ENCODE data around the gene EFNA2. TPM values are rescaled to one million over a fixed set of nuclear protein-coding genes. Genes with fewer than 3 reads are reported as not detected.

Gene EFNA2
- total RNA-seq, 2 donors from 2014 or later, result not detected

DNA sequence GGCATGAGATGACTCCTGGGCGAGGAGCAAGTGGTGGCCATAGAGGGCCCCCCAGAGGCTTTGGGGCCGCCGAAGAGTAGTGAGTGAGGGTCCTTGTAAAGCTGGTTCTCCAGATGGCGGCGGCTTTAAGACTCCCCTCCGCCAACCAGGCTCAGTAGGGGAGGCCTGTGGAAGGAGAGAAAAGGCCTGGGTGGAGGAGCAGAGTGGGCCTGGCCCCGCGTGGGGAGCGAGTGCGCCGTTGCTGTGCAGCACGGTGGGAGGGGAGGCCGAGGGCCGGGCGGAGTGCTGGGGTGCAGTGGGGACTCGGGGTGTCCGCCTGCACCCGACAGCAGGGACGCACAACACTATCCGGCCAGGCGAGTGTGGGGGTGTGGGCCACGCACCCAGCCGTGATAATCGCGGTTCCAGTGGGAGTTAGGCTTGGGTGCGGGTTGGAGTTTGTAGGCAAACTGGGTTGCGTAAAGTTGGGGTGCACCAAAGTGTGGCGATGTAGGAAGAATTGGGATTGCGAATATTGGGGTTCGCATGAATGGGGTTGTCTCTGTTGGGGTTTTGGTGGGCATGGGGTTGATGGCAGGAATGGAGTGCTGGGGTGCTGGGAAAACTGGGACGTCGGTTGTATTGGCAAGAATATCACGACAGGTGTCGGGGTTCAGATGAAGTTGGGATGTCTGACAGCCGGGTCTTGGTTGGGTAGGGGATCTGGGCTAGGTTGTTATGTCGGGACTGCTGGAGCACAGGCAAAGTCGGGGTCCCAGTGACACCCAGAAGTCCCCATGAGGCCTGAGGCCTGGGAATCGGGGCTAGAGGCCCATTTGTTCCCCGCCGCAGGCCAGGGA, 17.2 kb upstream of the EFNA2 start:
- no peaks in the 10 kb centered on the region for H3K27me3 Mint-ChIP-seq
- DNase-seq, result no peak

DNA sequence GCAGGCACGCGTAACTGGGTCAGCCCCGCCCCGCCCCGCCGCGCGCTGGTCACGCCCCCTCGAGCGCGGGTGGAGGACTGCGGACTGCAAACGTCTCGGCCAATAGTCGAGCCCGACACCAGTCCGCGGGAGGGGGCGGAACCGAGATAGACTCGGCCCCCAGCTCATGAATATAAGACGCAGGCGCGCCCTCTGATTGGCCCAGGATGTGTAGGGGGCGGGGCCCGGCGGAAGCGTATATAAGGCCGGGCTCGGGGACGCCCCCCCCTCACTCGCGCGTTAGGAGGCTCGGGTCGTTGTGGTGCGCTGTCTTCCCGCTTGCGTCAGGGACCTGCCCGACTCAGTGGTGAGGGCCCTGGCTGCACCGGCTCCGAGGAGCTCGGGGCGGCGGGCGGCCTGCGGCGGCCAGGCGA, 16.6 kb upstream of the EFNA2 start, which contains the start of gene CIRBP:
Gene CIRBP, plus strand, starts transcription at position 268 of the 413 bp plus-strand sequence. CDS start 1,602 bp downstream, outside the sequence.
- peaks cover 54% of the 10 kb centered on the region for H3K4me1 Mint-ChIP-seq
- H3K27ac Mint-ChIP-seq, result peak within 1 kb of the TSS; percentile 98
- H3K36me3 Mint-ChIP-seq (ENCODE audit: low read depth), result peaks cover 4% of the 10 kb centered on the region
- peak; percentile 99 for DNase-seq
- H3K4me3 Mint-ChIP-seq, result peak within 1 kb of the TSS; percentile 97
- no peaks in the 10 kb centered on the region for H3K9me3 ChIP-seq (ENCODE audit: control insufficient read depth, low read length, poor library complexity, severe bottlenecking)
- ATAC-seq, result peak; percentile 84
- H3K27me3 Mint-ChIP-seq, result no peaks in the 10 kb centered on the region

More for the DNA sequence above, 17.2 kb upstream of the EFNA2 start:
- no peak for ATAC-seq
- Mint-ChIP-seq H3K27ac (peak overlapping the region; percentile 98), H3K36me3 (ENCODE audit: low read depth) (peaks cover 4% of the 10 kb centered on the region), H3K4me1 (peaks cover 48% of the 10 kb centered on the region), H3K4me3 (peak overlapping the region; percentile 89)
- H3K9me3 ChIP-seq (ENCODE audit: control insufficient read depth, low read length, poor library complexity, severe bottlenecking), result no peaks in the 10 kb centered on the region

DNA sequence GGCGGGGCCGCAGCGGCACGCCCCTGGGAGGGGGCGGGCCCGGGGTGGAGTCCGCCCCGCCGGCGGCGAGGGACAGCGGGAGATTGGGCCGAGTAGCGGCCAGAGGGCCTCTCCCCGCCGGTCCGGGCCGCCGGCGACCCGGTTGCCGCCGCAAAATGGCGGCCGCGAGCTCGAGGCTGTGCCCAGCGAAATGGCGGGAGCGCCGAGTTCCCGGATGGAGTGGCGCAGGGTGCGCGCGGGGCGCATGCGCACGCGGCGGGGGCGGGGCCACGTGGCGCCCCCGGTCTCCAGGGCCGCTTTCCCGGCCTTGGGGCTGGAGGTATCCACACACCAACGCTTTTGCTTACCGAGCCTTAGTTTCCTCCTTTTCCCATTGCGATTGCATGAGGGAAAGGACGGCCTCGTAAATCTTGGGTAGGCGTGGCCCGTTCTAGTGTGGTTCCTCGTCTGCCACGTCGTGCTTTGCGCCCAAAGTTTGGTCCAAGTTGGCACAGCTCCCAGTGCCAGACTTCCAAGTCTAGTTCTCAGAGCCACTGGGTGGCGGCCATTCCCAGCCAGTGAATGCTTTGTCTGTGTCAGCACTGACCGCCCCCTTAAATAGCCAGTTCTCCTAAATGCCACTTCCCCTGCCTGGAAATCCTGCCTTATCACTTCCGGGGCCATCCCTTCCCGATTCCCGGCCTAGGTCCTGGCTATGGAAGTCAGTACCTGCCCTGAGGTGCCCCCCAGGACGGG, 16.0 kb upstream of the EFNA2 start:
- H3K4me3 Mint-ChIP-seq, result peak overlapping the region; percentile 97
- peak; percentile 78 to 86 (median 82) for DNase-seq
- ATAC-seq, result peak; percentile 48
- no peaks in the 10 kb centered on the region for H3K9me3 ChIP-seq (ENCODE audit: control insufficient read depth, low read length, poor library complexity, severe bottlenecking)
- no peaks in the 10 kb centered on the region for H3K27me3 Mint-ChIP-seq
- H3K4me1 Mint-ChIP-seq, result peaks cover 52% of the 10 kb centered on the region
- peaks cover 4% of the 10 kb centered on the region for H3K36me3 Mint-ChIP-seq (ENCODE audit: low read depth)
- H3K27ac Mint-ChIP-seq, result peak overlapping the region; percentile 98

DNA sequence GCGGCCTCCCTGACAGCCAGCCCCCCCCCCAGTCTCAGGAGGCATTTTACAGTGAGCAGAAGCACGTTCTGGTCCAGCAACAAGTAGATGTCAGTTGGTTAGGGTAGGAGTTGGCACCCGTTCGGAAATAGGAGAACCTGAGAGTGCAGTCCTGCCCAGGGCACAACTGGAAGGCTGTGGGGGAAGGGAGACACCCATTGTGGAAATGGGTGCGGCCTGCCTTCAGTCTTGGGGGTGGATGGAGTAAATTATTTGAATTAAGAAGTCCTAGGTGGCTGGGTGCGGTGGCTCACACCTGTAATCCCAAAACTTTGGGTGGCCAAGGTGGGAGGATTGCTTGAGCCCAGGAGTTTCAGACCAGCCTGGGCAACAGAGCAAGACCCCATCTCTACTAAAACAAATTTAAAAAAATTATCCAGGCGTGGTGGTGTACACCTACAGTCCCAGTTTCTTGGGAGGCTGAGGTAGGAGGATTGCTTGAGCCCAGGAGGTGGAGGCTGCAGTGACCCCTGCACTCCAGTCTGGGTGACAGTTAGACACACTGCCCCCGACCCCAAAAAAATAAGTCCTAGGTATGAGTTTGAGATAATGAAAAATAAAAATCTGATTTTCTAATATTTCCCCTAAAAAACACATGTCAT, 15.3 kb upstream of the EFNA2 start:
- no peak for DNase-seq
- no peaks in the 10 kb centered on the region for H3K9me3 ChIP-seq (ENCODE audit: control insufficient read depth, low read length, poor library complexity, severe bottlenecking)
- H3K4me1 Mint-ChIP-seq, result peaks cover 48% of the 10 kb centered on the region
- H3K4me3 Mint-ChIP-seq, result peak overlapping the region; percentile 97
- peaks cover 4% of the 10 kb centered on the region for H3K36me3 Mint-ChIP-seq (ENCODE audit: low read depth)
- no peak for ATAC-seq
- no peaks in the 10 kb centered on the region for H3K27me3 Mint-ChIP-seq
- H3K27ac Mint-ChIP-seq, result peak overlapping the region; percentile 98

DNA sequence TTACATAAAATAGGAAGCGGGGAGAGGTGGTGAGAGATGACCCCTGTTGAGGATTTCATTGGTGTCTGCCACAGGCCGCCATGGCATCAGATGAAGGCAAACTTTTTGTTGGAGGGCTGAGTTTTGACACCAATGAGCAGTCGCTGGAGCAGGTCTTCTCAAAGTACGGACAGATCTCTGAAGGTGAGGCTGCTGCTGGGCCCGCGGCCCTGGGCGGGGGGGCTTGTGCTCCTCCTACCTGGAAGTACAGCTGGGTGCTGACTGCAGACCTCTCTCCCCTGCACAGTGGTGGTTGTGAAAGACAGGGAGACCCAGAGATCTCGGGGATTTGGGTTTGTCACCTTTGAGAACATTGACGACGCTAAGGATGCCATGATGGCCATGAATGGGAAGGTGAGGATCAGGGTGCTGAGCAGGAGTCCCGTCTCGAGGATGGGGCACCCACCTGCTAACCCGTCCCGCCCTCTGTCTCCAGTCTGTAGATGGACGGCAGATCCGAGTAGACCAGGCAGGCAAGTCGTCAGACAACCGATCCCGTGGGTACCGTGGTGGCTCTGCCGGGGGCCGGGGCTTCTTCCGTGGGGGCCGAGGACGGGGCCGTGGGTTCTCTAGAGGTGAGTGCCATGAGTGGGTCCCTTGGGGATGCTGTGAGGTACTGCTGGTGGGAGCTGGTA, 14.7 kb upstream of the EFNA2 start:
- H3K36me3 Mint-ChIP-seq (ENCODE audit: low read depth), result peaks cover 4% of the 10 kb centered on the region
- H3K27ac Mint-ChIP-seq, result peak overlapping the region; percentile 98
- H3K9me3 ChIP-seq (ENCODE audit: control insufficient read depth, low read length, poor library complexity, severe bottlenecking), result no peaks in the 10 kb centered on the region
- no peaks in the 10 kb centered on the region for H3K27me3 Mint-ChIP-seq
- peaks cover 47% of the 10 kb centered on the region for H3K4me1 Mint-ChIP-seq
- peak overlapping the region; percentile 97 for H3K4me3 Mint-ChIP-seq
- no peak for DNase-seq
- no peak for ATAC-seq

DNA sequence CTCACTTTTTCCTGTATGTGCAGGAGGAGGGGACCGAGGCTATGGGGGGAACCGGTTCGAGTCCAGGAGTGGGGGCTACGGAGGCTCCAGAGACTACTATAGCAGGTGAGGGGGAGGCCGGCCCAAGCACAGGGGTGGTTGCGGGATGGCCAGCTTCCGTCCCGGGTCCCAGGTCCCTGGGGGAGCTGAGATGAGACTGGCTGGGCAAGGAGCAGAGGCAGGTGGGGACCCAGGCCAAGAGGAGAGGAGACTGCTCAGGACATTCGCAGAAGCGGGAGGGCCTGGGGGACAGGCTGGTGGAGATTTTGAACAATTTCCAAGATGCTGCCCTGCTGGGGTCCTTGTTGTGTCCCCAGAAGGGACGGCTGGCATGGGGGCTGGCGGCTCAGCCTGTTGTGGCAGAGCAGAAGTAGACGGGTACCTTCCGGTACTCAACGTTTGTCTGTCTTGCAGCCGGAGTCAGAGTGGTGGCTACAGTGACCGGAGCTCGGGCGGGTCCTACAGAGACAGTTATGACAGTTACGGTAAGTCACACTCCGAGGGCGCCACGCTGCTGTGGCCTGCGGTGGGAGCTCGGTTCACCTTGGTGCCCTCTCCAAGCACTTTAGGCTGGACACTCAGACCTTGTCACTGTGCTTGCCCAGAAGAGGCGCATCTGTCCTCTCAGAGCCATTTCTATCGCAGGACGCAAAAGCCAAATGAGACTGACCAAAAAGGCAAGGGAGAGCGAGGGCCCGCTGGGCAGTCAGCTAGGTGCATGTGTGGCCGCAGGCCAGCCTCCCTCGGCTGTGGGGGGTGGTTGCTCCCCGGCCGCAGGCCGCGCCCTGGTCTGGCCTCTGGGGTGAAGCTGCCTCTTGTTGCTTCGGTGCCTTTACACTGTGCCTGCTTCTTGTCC, 13.9 kb upstream of the EFNA2 start:
- ATAC-seq, result no peak

DNA sequence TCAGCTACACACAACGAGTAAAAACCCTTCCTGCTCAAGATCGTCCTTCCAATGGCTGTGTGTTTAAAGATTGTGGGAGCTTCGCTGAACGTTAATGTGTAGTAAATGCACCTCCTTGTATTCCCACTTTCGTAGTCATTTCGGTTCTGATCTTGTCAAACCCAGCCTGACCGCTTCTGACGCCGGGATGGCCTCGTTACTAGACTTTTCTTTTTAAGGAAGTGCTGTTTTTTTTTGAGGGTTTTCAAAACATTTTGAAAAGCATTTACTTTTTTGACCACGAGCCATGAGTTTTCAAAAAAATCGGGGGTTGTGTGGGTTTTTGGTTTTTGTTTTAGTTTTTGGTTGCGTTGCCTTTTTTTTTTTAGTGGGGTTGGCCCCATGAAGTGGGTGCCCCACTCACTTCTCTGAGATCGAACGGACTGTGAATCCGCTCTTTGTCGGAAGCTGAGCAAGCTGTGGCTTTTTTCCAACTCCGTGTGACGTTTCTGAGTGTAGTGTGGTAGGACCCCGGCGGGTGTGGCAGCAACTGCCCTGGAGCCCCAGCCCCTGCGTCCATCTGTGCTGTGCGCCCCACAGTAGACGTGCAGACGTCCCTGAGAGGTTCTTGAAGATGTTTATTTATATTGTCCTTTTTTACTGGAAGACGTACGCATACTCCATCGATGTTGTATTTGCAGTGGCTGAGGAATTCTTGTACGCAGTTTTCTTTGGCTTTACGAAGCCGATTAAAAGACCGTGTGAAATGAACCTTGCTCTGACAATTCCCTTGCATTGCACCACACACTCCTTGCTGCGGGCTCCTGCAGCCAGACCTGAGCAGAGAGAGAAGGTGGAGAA, 13.0 kb upstream of the EFNA2 start:
- no peaks in the 10 kb centered on the region for H3K27me3 Mint-ChIP-seq
- H3K4me1 Mint-ChIP-seq, result peaks cover 49% of the 10 kb centered on the region
- no peaks in the 10 kb centered on the region for H3K9me3 ChIP-seq (ENCODE audit: control insufficient read depth, low read length, poor library complexity, severe bottlenecking)
- peaks cover 4% of the 10 kb centered on the region for H3K36me3 Mint-ChIP-seq (ENCODE audit: low read depth)
- DNase-seq (no peak), ATAC-seq (no peak)
- H3K27ac Mint-ChIP-seq, result peak overlapping the region; percentile 98
- peak overlapping the region; percentile 97 for H3K4me3 Mint-ChIP-seq

More for the DNA sequence above, 13.9 kb upstream of the EFNA2 start:
- Mint-ChIP-seq H3K4me1 (peaks cover 51% of the 10 kb centered on the region), H3K27me3 (no peaks in the 10 kb centered on the region), H3K27ac (peak overlapping the region; percentile 98), H3K4me3 (peak overlapping the region; percentile 97), H3K36me3 (ENCODE audit: low read depth) (peaks cover 4% of the 10 kb centered on the region)
- no peak for DNase-seq
- H3K9me3 ChIP-seq (ENCODE audit: control insufficient read depth, low read length, poor library complexity, severe bottlenecking), result no peaks in the 10 kb centered on the region

DNA sequence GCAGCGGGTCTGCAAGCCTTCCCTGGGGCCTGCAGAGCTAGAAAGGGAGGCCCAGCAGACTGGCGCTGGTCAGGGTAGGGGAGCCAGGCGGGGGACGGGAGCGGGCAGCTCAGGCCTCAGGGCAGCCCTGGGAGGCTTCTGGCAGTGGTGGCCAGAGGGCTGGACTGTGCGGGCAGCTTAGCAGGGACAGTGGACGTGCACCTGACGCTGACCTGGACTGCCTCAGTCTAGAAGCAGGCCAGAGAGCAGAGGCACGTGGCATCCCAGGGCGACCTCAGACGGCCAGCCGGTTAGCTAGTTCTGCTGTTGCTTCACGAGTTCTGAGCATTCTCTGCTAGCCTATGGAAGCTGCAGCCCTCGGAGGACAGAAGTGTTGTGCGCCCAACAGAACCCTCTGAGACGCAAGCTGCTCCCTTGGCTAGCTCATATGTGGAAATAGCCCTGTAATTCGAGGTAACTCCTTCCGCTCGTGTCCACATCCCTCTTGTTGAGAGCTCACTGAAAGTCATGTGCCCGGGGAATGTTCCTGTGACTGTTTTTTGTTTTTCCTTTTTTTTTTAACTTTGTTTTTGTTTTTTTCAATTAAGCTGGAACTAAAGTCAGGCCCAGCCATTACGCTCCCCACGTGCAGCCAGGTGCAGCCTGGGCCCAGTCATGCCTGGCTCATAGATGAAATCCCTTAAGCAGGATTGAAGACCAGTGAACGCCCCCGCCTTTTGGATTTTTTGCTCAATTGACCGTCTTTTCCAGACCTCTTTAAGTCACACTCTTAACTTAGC, 12.2 kb upstream of the EFNA2 start:
- Mint-ChIP-seq H3K27ac (peak overlapping the region; percentile 98), H3K4me1 (peaks cover 48% of the 10 kb centered on the region), H3K4me3 (peak overlapping the region; percentile 69), H3K27me3 (no peaks in the 10 kb centered on the region), H3K36me3 (ENCODE audit: low read depth) (peaks cover 4% of the 10 kb centered on the region)
- no peaks in the 10 kb centered on the region for H3K9me3 ChIP-seq (ENCODE audit: control insufficient read depth, low read length, poor library complexity, severe bottlenecking)
- ATAC-seq, result no peak
- no peak for DNase-seq

DNA sequence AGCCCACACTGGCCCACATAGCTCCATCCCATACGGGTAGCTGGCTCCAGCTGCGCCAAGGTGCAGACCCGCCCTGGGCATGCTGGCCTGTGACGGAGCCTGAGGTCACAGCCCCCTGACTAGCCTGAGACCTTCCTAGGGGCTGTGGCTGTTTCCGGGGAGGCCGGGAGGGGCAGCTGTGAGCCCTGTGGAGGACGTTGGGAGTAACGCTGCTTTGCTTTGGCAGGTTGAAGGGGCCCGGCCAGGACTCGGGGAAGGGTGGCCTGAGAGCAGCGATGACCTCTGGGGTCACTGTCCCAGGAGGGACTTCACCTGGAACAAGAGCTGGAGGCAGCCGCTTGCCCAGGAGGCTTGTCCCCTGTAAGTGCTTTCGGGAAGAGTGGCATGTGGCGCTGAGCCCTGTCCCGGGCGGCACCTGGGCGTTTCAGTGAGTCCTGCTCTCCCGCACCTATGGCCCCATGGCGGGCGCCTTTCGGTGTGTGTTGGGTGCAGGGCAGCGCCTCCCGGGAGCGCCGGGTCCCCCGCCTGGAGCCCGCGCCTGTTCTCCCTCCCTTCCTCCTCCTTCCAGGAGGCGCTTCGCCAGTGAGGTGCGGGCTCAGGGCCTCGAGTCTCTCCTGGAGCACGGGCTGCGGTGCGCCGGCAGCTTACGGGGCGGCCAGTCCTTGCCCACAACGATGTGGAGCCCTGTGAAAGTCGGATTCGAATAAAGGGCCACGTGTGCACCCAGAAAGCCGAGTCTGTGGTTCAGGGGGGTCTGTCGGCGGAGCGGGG, 11.4 kb upstream of the EFNA2 start:
- H3K36me3 Mint-ChIP-seq (ENCODE audit: low read depth), result peaks cover 4% of the 10 kb centered on the region

DNA sequence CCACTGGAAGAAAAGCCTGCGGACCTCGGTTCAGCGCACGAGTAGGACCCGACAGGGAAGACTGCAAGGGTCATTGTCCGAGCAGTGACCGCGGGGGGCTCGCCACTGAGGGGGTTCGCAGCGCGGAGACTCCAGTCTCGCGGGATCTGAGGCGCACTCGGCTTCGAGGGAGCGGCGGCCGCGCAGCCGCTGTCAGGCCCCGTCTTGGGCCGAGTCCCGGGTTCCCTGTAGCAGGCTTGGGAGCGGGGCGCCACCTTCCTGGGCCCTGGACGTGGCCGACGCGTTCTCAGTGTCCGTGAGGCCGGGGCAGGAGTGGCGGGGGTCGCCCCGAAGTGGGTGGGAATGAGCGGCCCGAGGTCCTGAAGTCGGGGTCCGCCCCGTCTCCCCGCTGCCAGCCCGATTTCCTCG, 10.8 kb upstream of the EFNA2 start:
- DNase-seq, result no peak
- Mint-ChIP-seq H3K4me3 (peak overlapping the region; percentile 74), H3K27me3 (no peaks in the 10 kb centered on the region), H3K27ac (peak overlapping the region; percentile 98), H3K36me3 (ENCODE audit: low read depth) (peaks cover 4% of the 10 kb centered on the region), H3K4me1 (peaks cover 44% of the 10 kb centered on the region)
- ATAC-seq, result no peak
- H3K9me3 ChIP-seq (ENCODE audit: control insufficient read depth, low read length, poor library complexity, severe bottlenecking), result no peaks in the 10 kb centered on the region

More for the DNA sequence above, 11.4 kb upstream of the EFNA2 start:
- Mint-ChIP-seq H3K4me1 (peaks cover 44% of the 10 kb centered on the region), H3K27ac (peak overlapping the region; percentile 98), H3K4me3 (peak overlapping the region; percentile 69), H3K27me3 (no peaks in the 10 kb centered on the region)
- no peak for DNase-seq
- no peaks in the 10 kb centered on the region for H3K9me3 ChIP-seq (ENCODE audit: control insufficient read depth, low read length, poor library complexity, severe bottlenecking)
- ATAC-seq, result no peak
